Left ventricle myocardium inferior (tissue), 1 donor: ENCODE results near the gene MT4. TPM values are rescaled to one million over a fixed set of nuclear protein-coding genes. Genes with fewer than 3 reads are reported as not detected.
"Not testable (repeated sequence)": the region's sequence is repeated elsewhere in the genome, so short reads cannot be mapped to it uniquely, and the experiment has no call there.

Source experiments
- DNase-seq: peaks from one replicate; pipeline ENCODE4 v3.0.0-alpha.2; 2020
- H3K27ac ChIP-seq: fragments of 200-600 bp; replicated peaks from 2 replicates; pipeline ENCODE4 v1.8.0; 2021
- H3K27me3 ChIP-seq: fragments of 200-600 bp; 2 replicates; pipeline ENCODE4 v1.8.0; 2021; ENCODE audit warnings: low read depth
- H3K36me3 ChIP-seq: fragments of 200-600 bp; 2 replicates; pipeline ENCODE4 v1.8.0; 2021
- H3K4me1 ChIP-seq: fragments of 200-600 bp; 2 replicates; pipeline ENCODE4 v1.8.0; 2021
- H3K4me3 ChIP-seq: fragments of 200-600 bp; 2 replicates; pipeline ENCODE4 v1.8.0; 2021; ENCODE audit warnings: mild to moderate bottlenecking, moderate library complexity
- H3K9me3 ChIP-seq: fragments of 200-600 bp; replicated peaks from 2 replicates; pipeline ENCODE4 v1.8.0; 2021
- CTCF ChIP-seq: fragments of 200-600 bp; IDR thresholded peaks from 2 replicates; pipeline ENCODE4 v1.8.0; 2021; ENCODE audit warnings: antibody characterized with exemption, mild to moderate bottlenecking, borderline replicate concordance
- intact Hi-C: fragments of 100-400 bp; cut with micrococcal nuclease; formaldehyde crosslinking; loops from one replicate; pipeline ENCODE4 v1.11.0; 2022
- total RNA-seq: library from RNA; stranded (reverse); fragmentation: NEBNext Ultra II Directional; extraction: Animal tissue kit (Norgen Biotek cat#: 25700); gene quantifications from one replicate; pipeline ENCODE4 v1.2.1, GENCODE V29; 2021
- donor health status: DM: no; HTN: yes; CAD: no; lungs with severe emphysema.

The MT4 gene
- total RNA-seq, 1 donor from 2014 or later, result not detected

DNA sequence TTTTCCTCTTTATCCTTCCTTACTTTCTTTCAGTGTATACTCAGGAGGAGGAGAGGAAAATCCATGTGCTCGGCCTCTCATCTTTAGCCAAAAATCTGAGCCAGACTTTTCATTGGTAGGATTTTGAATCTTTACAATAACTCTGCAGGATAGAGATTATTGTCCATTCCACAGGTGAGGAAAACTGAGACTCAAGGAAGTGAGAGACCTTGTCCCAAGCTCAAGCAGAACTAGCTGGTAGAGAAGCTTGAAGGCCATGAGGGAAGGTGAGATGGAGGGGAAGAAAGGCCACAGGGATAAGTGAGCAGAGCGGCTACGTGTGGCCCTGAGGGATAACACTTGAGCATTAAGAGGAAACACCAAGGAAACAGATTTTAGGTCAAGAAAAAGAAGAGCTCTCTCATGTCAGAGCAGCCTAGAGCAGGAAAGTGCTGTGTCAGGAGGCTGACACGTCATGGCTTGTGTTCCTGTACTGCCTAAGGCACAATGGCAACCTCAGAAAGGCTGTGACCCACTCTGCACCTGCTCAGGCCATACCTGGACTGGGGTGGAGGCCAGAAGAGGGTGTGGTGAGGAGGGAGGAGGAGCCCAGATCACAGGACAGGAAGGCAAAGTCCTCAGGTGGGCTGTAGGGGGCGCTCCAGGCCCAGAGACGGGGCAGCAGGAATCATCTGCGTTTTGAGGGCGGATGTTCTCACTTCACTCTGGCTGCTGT lies 11.9 kb downstream of the MT4 start:
- DNase-seq, result peak; percentile 66
- intact Hi-C loops, result no loop called here

GRCh38 chr16:56577300-56577625 lies 12.4 kb downstream of the MT4 start:
- intact Hi-C loops, result no loop called here
- H3K27me3 ChIP-seq, result peaks cover 8% of the 10 kb centered on the region
- peaks cover 8% of the 10 kb centered on the region for H3K9me3 ChIP-seq
- H3K4me1 ChIP-seq, result no peaks in the 10 kb centered on the region
- no peak overlapping the region for H3K4me3 ChIP-seq
- H3K36me3 ChIP-seq, result no peaks in the 10 kb centered on the region
- H3K27ac ChIP-seq, result no peak overlapping the region
- TF ChIP-seq CTCF, result no peak
- no peak for DNase-seq

More for the DNA sequence above, 11.9 kb downstream of the MT4 start:
- Histone ChIP-seq H3K4me1 (no peaks in the 10 kb centered on the region), H3K27me3 (peaks cover 3% of the 10 kb centered on the region), H3K4me3 (no peak overlapping the region), H3K27ac (no peak overlapping the region), H3K36me3 (no peaks in the 10 kb centered on the region), H3K9me3 (peaks cover 8% of the 10 kb centered on the region)
- peak; percentile 72 for TF ChIP-seq CTCF

DNA sequence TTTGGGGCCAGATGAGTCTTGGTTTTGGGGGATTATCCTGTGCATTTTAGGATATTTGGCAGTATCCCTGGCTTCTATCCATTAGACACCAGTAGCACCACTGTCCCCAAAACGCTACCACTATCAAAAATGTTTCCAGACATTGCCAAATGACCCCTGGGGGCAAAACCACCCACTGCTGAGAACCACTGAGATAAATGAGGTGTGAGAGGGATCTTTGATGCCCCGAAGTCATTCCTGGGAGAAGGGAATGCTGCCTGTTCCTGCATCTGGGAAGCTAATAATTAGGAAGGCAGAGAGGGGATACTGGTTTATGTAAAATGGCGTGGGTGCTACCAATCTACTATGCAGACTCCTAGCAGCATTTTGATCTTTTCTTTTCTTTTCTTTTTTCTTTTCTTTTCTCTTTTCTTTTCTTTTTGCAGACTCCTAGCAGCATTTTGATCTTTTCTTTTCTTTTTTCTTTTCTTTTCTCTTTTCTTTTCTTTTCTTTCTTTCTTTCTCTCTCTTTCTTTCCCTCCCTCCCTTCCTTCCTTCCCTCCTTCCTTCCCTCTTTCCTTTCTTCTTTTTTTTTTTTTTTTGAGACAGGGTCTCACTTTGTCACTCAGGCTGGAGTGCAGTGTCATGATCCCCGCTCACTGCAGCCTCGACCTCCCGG lies 15.6 kb downstream of the MT4 start:
- H3K4me1 ChIP-seq, result no peaks in the 10 kb centered on the region
- H3K27ac ChIP-seq, result no peak overlapping the region
- no peaks in the 10 kb centered on the region for H3K9me3 ChIP-seq
- no peaks in the 10 kb centered on the region for H3K36me3 ChIP-seq
- no peak overlapping the region for H3K4me3 ChIP-seq
- no peak for TF ChIP-seq CTCF
- intact Hi-C loops, result no loop called here
- DNase-seq, result no peak
- peaks cover 32% of the 10 kb centered on the region for H3K27me3 ChIP-seq

DNA sequence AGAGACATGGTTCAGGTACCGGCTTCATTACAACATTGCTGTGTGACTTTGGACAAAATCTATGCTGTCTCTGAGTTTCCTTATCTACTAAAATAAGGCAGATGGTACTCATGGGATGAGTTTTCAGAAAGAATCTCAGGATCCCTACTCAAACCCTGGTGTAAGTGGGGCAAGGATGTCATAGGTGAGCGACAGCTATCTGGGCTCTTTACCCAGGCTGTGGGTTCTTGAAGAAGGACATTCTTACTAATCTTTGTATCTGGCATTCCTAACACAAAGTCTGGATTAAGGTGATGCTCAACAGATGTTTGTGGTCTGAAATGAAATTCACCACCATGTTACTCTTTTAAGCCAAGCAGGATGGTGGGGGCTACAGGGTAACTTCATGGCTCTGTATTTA lies 18.0 kb downstream of the MT4 start:
- not testable (repeated sequence) for DNase-seq, H3K4me1 ChIP-seq, H3K4me3 ChIP-seq

DNA sequence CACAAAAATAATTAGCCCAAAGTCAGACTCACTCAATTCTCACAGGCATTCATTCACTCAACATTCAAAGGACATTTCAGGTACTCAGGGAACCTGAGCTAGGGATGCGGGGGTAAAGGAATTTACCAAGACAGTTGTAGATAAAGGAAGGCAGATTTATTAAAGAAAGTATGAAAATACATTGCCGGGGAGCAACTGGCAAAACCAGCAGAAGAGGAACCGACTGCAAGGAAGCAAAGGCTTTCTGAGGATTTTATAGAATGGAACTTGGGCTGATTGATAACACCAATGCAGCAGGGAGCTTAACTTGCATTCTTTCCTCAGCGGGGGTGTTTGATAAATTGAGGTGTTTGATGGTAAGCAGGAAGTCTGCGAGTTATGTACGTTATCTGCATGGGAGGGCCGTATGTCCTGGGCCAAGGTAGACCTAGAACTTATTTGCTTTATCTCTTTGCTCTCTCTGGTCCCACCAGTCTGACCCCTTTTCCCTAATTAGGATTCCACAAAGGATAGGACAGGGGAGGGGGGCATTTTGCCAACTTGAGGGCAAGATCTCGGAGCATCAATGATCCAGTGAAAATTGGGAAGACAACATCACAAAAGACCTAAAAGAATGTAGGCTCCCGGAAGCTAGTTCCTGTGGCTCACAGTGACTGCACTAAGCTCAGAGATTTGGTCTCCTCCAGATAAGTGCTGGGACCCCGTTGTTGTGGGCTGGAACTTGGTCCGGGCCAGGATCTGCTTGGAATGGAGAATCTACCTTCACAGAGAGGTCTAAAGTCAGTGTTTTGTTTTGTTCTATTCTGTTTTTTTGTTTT lies 18.7 kb downstream of the MT4 start:
- intact Hi-C loops, result no loop called here
- Histone ChIP-seq H3K4me1 (no peaks in the 10 kb centered on the region), H3K27me3 (peaks cover 61% of the 10 kb centered on the region), H3K27ac (no peak overlapping the region), H3K36me3 (no peaks in the 10 kb centered on the region), H3K4me3 (no peak overlapping the region), H3K9me3 (no peaks in the 10 kb centered on the region)
- no peak for TF ChIP-seq CTCF
- no peak for DNase-seq

More for the DNA sequence above, 18.0 kb downstream of the MT4 start:
- peaks cover 54% of the 10 kb centered on the region for H3K27me3 ChIP-seq
- H3K36me3 ChIP-seq, H3K27ac ChIP-seq, intact Hi-C loops, H3K9me3 ChIP-seq: not testable (repeated sequence)
